Posterior cingulate gyrus (tissue), 11 donors: ENCODE measurements around the gene FOSL2.
A peak's percentile ranks its signal among the peaks of the same experiment; 100 is the strongest.
"Not testable (repeated sequence)": the region's sequence is repeated elsewhere in the genome, so short reads cannot be mapped to it uniquely, and the experiment has no call there.

Experiments
- DNase-seq, 10 donors: peaks; one replicate each; pipeline versions ENCODE4 v3.0.0 to v3.0.0-alpha.2; 2020 to 2021; ENCODE audit warnings: mixed read lengths in 3 of 10
- intact Hi-C: fragments of 100-400 bp; cut with DNase I; formaldehyde crosslinking; loops from one replicate; pipeline ENCODE4 v1.15.1; 2023

FOSL2 gene

DNA sequence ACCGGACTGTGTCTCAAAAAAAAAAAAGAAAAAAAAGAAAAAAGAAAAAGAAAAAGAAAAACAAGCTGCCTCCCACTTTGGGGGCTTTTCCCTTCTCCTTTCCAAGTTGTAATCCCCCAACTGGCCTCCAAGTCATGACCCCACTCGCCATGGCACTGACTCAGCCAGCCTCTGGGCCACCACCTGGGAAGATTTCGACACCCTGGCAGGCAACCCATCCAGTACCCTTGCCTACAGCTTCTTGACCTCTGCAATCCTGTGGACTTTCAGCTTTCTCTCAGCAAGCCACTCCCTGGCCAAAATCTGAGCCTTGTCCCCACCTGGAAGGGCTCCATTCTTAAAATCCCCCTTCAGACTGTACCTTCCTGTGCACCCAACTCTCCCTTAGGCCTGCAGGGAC is 22.3 kb upstream of the FOSL2 start:
- intact Hi-C loops, result no loop called here

DNA sequence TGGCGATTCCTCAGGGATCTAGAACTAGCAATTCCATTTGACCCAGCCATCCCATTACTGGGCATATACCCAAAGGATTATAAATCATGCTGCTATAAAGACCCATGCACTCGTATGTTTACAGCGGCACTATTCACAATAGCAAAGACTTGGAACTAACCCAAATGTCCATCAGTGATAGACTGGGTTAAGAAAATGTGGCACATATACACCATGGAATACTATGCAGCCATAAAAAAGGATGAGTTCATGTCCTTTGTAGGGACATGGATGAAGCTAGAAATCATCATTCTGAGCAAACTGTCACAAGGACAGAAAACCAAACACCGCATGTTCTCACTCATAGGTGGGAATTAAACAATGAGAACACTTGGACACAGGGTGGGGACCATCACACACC is 20.9 kb upstream of the FOSL2 start:
- intact Hi-C loops, DNase-seq: not testable (repeated sequence)

More for the DNA sequence above, 22.3 kb upstream of the FOSL2 start:
- peak in 2 of 10 donors; percentile 40 to 71 for DNase-seq

DNA sequence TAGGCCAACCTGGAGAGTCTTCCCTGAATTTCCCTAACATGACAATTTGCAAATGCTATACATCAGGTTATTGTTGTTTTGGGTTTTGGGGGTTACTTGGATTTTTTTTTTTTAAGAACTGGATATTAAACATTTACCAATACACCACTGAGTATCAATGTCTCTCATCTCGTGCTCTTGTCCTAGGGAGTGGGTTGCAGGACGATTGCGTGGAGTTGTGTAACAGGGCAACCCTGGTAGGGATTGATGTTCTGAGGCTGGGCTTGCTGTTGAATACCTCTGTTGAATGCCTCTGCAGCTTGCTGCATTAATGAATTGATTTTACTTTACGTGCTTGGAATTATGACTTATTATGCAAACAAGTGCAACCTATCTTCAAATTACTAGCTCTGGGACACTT is 18.8 kb upstream of the FOSL2 start:
- peak in 1 of 10 donors; percentile 24 for DNase-seq
- intact Hi-C loops, result no loop called here

DNA sequence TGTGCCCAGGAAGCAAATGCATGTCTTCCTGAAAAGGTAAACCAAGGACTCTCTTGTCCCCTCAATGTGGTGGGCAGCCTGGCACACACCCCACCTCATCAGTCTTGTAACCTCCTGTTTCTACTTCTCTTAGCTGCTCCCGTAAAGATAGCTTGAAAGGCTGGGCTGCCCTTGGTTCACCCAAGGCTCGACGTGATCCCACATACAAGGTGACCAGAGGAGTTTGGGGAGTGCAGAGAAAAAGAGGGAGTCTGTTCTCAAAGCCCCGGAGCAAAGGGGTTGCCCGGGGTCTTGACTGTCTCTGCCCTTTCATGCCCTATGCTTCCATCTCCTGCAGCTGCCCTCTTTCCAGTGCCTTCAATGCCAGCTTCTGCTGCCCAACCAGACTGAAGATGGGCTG is 18.3 kb upstream of the FOSL2 start:
- intact Hi-C loops, result no loop called here
- peak in 2 of 10 donors; percentile 29 to 49 for DNase-seq

DNA sequence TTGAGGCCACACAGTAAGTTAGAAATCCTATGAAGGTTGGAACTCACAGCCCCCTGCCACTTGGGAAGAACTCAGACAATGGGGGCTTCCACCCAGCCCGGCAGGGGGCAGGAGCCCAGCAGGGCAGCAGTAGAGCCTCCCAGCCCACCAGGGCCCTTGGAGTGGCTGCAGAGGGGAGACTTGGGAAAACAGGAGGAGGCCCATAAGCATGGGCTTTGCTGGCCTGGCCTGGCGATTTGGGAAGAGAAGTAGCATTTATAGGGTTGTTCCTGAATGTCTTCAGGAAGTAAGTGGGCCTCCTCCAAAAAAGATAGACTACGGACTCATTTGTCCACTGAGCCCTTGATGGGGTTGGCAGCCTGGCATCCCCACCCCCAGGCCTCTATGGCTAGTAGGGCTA is 17.4 kb upstream of the FOSL2 start:
- peak in 2 of 10 donors; percentile 26 to 31 for DNase-seq
- intact Hi-C loops, result no loop called here

DNA sequence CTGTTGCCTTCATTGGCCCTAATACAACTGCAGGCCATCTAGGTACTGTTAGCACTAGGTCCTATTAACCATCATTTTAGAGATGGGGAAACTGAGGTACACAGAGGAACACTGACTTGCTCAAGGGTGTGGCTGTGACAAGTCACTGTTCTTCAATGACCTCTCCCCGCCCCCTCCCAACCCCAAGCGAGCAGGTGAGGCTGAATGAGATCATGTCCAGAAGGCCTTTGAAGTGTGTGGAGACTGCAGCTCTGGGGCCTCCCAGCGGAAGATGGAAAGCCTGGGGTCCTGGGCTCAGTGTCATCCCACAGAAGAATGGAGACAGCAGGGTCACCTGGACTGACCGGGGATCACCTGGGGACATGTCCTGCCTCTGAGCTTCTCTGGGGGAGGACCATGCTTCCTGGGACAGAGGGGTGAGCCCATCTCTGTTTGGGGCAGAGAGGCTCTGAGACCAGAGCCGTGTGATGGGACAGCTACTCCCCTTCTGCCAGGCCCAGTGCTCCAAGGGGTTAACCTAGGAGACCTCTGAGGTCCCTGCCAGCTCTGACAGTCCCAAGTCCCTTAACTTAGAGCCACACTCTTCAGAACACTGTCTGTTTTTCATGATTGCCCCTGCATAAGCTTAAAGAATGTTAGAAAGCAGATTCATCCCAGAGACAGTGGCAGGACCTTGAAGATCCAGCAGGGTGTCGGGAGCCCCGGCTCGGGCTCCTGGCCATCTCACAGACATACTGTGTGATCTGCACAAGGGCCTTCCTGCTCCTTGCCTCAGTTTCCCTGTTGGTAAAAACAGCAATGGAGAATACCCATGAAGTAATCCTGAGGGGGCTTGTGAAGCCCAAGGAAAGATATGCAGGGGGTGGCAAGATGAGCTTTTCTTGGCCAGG is 16.7 kb upstream of the FOSL2 start:
- DNase-seq, result peak in 3 of 10 donors; percentile 9 to 65 (median 54)
- intact Hi-C loops, result no loop called here

DNA sequence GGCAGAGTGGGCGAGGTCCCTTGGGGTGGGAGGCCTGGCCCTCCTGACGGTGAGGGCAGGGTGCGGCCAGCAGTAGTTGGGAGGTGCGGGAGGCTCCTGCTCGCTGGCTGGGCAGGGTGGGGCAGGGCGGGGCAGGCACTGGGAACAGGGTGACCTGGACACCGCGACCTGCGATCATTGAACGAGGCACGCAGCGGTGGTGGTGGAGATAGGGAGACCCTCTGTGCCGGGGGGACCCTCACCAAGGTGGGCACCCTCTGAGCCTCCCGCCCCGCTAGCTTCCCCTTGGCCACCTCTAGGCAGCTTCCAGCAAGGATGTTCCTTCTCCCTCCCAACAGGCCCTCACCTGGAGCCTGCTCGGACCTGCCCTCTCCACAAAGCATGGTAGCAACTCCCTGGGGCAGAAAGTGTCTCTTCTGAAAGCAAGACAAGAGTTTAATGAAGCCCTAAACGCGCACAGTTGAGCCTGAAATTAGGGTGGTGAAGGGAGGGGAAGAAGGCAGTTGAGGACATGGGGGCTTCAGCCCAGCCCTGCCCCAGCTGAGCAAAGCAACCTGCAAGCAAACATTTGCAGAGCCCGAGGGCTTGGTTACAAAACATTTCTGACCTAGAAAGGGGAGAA is 15.4 kb upstream of the FOSL2 start:
- DNase-seq, result peak in 3 of 10 donors; percentile 58 to 73 (median 64)

DNA sequence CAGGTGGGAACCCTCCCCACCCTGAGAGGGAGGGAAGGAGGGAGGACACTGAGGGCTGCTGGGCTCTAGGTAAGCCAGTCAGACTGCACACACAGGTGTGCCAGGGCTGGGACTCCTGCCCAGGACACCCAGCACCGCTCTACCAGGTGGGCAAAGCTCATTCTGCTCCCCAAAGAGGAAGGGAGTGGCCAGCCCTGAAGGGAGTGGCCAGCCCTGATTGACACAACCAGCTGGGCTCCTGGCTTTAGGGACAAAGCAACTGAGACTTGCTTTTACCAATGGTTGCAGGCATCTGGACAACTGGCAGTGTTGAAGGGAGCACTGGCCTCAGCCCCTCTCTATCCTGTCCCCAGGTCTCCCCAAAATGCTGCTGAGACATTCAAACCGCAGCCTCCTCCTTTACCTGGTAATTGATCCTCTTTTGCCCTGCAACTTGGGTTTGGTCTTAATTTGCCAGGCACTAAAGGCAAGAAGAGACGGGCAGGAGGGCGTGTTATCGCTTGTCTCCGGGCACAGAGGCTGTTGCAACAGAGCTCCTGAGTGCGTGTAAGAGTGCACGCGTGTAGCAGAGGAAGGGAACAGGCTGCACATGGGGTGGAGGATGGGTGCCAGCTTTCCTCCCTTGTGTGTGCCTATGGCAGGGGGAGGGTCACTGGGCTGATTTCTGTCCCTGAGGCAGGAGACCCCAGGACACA is 14.5 kb upstream of the FOSL2 start:
- intact Hi-C loops, result no loop called here
- peak in 3 of 10 donors; percentile 47 to 62 (median 59) for DNase-seq

More for the DNA sequence above, 15.4 kb upstream of the FOSL2 start:
- intact Hi-C loops, result no loop called here

DNA sequence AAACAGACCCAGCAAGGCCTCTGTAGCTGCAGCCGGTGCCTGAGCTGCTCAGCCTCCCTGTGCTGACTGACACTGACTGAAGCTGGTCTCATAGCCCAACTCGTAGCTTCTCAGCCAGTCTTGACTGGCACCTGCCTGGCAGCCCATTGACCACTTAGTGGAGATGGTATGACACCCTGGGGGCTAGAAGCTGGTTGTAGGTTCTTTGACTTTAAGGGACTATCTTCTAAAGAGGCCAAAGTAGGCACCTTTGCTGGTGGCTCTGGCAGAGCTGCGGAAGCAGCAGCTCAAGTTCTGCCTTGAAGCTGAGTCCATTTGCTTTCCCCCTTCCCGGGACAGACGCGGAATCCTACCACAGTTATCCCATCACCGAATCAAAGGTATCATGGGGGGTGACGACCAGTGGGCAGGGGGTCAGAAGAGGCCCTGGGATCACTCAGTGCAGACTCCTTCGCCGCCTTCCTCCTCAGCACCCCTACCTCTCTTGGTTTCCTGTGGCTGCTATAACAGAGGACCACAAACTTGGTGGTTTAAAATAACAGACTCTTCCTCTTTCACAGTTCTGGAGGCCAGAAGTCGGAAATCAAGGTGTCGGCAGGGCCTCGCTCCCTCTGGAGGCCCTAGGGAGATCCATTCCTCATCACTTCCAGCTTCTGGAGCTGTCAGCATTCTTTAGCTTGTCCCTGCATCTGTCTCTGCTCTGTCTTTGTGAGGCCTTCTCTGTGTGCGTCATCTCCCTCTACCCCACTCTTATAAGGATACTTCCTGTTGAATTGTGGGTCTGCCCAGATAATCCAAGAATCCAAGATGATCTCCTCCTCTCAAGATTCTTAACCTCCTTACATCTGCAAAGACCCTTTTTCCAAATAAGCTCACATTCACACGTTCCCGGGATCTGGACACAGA is 13.7 kb upstream of the FOSL2 start:
- DNase-seq, result peak in 3 of 10 donors; percentile 31 to 58 (median 52)
- intact Hi-C loops, result no loop called here

DNA sequence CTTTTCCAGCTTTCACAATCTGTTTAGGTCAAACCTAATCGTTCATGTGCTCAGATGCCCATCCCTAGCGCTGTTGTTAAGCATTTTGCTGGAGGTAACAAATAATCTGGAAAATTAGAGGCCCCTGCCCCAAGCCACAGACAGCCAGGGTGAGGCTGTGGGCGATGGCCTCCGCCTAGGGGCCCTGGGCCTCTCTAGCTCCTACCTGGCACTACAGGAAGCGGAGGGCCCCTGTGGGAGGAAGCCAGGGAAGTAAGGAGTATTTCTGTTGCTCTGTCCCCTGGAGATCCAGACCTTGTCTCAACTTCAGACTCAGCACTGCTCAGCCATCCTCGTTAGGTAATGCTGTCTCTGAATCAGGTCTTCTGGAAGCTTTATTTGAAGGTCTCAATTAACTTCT is 12.4 kb upstream of the FOSL2 start:
- intact Hi-C loops, result no loop called here
- DNase-seq, result peak in 2 of 10 donors; percentile 16 to 50

DNA sequence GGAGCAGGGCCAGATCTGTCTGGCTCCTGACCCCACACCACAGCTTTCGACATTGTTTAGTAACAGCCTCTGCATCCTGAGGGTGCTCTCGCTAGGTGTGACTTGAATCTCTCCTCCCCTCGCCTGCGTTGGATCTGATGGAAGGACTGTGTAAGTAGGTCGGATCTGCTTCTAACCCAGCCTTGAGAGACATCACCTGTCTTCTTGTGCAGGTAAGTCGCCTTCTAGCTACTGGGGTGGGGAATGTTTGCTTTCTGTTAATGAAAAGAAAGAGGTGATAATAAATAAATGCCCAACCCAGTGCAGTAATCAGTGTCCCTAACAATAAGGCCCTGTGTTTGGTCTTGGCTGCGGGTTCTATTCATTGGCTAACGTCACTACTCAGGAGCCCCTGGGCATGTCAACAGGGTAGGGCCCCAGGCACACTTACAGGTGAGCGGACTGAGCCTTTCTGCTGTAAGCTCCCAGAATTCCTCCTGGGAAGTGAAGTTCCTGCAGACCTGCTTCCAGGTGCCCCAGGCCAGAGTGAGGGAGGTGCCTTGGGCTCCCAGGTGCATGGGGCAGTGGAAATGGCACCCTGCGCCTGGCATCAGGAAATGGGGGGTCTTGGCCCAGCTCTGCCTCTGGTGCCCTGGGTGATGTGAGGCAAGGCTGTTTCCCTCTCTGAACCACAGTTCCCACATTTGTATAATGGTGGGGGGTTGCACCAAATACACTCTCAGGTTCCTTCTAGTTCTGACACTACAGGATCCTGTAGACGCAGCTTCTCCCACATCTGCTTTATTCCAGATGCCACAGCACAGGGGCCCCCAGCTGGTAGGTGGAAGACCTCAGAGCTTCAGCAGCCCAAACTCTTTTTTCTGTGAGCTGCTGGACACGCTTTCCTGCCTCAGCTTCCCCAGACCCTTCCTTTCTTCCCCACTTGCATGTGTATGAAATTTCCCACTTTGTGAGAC is 11.2 kb upstream of the FOSL2 start:
- peak in 2 of 10 donors; percentile 33 to 42 for DNase-seq
- intact Hi-C loops, result no loop called here

DNA sequence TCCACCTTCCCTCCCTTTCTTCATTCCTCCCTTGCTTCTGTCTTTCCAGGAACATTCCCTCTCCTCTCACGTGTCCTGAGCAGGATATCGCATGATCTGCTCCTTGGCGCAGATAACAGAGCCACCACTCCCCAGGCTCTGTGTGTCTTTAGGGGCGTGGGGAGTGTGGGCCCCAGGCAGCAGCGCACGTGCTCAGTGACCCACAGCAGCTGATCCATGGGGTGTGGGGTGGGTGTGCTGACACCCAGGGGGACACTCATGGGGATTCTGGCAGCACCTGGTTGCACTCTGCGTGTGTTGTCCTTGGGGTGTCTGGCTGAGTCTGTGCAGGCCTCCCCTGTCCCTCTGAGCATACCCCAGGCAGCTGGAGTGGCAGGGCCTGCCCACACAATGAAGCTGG is 9.9 kb upstream of the FOSL2 start:
- peak in 1 of 10 donors; percentile 30 for DNase-seq
- intact Hi-C loops, result no loop called here

DNA sequence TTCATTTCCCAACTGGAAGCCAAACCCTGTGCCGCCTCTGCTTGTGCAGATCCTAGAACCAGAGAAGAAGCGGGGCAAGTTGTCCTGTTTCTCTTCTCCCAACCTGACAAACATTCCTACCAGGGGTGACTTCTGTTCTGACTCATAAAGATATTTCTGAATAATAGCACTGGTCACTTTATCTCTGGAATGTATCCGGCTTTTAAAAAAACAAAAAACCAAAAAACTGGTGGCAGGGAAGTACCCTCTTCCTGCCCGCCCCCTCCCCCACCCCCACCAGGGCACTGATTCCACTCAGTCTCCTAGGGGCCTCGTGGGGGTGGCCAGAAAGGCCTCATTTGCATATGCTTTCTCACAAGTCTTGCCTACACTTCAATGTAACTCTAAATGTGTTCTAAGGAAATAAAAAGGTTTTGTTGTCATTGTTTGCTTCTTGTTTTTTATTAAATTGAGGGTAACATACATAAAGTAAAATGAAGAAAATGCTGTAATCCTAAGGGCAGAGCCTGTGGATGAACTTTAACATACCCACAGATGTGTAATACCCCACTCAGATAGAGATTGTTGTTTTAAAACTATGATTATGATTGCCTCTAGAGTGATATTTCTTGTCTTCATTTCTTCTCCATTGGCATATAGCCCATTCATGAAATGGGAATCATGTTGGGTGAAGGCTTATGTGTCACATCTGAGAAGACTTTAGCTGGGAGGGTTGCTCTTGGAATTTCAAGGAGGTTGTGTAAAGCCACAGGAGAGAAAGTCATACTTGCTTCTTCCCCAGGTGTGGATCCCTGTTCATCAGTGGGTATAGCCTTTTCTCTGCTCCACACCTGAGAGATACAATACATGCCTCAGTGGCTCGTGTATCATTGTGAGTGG is 5.3 kb upstream of the FOSL2 start:
- DNase-seq, result peak in 1 of 10 donors; percentile 15
- intact Hi-C loops, result no loop called here

DNA sequence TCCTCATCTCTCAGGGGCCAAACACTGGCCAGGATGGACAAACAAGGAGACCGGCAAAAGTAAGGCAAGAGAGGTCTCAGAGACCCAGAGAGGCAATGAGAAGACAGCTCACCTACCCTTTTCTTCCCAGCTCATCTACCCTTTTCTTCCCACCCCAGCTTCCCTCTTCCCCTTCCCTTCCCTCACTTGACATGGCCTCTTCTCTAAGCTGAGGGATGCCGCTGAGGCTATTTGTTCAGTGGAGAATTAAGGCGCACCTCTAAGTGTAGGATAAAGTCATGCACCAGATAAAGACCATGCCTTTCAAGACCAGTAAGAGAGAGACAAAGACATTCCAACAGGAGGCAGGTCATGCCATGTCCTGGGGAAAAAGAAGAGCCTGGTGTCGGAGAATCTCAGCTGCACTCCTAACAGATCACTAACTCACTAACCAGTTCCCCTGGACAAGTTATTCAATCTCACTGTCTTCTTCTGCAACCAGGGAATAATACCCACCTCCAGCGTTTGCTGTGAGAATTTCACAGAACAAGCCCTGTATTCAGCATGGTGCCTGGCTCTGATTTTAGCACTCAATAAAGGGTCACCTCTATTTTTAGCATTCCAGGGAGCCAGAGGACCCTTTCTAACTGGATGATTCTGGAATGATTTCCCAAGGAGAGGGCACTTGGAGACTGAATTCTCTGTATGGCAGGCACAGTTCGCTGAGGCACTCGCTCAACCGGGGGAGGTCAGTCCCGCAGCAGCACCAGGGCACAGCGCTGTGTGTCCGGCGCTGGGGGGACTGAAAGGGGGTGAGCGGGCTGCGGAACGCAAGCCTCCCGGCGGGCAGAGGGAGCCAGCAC is 3.0 kb upstream of the FOSL2 start:
- DNase-seq, result peak in 1 of 10 donors; percentile 3
- intact Hi-C loops, result loop anchor here (10.0 kb wide), 2 partner anchors 155 to 435 kb away; no protein-coding TSS in a partner anchor

DNA sequence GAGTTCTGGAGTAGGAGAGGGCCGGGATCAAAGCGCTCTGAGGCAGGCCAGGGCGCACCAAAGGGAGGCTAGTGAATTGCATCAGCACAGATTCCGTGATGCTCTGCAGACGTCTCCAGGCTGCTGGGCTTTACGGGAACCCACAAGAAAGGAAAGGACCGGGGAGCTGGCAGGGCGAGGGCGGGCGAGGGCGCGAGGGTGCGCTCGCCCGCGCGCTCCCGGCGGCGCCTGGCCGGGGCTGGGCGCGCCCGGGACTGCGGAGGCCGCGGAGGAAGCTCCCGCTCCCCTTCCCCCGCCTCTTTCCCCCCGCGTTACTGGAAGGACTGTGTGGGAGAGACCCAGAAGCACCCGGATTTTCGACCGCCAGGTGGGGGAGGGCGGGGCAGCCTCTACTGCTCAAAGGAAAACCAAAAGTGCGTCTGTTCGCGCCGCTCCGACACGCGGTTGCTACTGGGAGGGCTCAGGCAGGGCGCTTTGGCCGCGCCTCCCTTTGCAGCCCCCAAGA is 2.4 kb upstream of the FOSL2 start:
- peak; percentile 51 to 95 (median 75) for DNase-seq
- intact Hi-C loops, result loop anchor here (10.0 kb wide), 2 partner anchors 155 to 435 kb away; no protein-coding TSS in a partner anchor

DNA sequence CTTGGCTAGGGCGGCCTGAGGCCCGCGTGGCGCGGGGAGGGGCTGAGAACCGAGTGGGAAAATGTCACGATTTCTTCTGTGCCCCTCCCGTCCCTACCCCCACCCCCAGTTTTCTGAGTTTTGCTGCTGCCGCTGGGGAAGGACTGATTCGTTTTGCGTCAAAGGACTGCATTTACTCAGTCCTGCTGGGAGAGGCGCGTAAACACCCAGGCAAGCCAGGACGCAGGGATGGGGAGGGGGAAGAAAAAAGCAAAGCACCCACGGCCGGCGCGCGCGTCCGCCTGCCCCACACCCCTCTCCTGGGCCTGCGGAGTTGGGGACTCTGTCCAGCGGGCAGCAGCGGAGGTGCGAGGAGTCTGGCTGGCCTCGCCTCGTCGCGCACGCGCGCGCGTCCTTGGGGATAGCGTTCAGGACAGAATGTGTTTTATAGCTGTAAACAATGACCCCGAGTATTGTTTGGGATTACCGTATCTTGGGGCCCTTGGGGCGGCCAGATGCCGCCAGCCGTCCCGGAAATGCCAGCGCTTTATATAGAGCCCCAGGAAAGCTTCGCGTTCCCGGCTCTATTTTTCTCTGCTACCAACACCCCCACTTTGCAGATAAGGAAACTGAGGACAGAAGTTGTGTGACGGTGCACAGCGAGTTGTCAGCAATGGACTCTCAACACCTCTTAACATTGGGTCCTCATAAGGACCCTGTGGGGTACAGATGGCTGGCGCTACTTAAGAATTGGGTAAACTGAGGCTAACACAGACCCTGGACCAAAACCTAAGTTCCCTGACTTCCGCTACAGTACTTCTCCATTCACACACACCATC is 1.7 kb upstream of the FOSL2 start:
- intact Hi-C loops, result loop anchor here (10.0 kb wide), 2 partner anchors 156 to 436 kb away; no protein-coding TSS in a partner anchor

More for the DNA sequence above, 1.7 kb upstream of the FOSL2 start:
- peak; percentile 49 to 94 (median 62) for DNase-seq
